HepG2 (cell line): ENCODE data around the gene SLC26A4. TPM values are rescaled to one million over a fixed set of nuclear protein-coding genes. Genes with fewer than 3 reads are reported as not detected.

Experiments used
- ATF1 ChIP-seq: IDR thresholded peaks from 2 replicates; pipeline ENCODE4 v1.6.1; 2016; ENCODE audit warnings: mild to moderate bottlenecking, control low read depth
- BORCS8-MEF2B ChIP-seq: sonication (generic); formaldehyde crosslinking; IDR thresholded peaks from 2 replicates; pipeline ENCODE4 v1.8.0; 2022; ENCODE audit warnings: mild to moderate bottlenecking, missing genetic modification reagents
- DPF2 ChIP-seq: sonication (generic); formaldehyde crosslinking; IDR thresholded peaks from 2 replicates; pipeline ENCODE4 v1.4.0; 2020; ENCODE audit warnings: mild to moderate bottlenecking, low read depth, missing genetic modification reagents, borderline replicate concordance
- DR1 ChIP-seq: sonication (generic); formaldehyde crosslinking; IDR thresholded peaks from 2 replicates; pipeline ENCODE4 v1.8.0; 2021; ENCODE audit warnings: mild to moderate bottlenecking, missing genetic modification reagents, inconsistent platforms
- GRHL1 ChIP-seq: sonication (generic); formaldehyde crosslinking; conservative IDR thresholded peaks from 2 replicates; pipeline ENCODE4 v1.8.0; 2022; ENCODE audit warnings: missing genetic modification reagents
- JARID2 ChIP-seq: sonication (generic); formaldehyde crosslinking; IDR thresholded peaks from 2 replicates; pipeline ENCODE4 v1.8.1; 2023; ENCODE audit warnings: missing genetic modification reagents, inconsistent platforms; ENCODE audit not compliant: insufficient replicate concordance
- KAT2B ChIP-seq: fragments of 150-350 bp; IDR thresholded peaks from 2 replicates; pipeline ENCODE4 v1.6.1; 2014; ENCODE audit warnings: low read depth, low read length, borderline replicate concordance
- MTF1 ChIP-seq: sonication (generic); formaldehyde crosslinking; IDR thresholded peaks from 2 replicates; pipeline ENCODE4 v1.5.0; 2020; ENCODE audit warnings: missing genetic modification reagents
- NR0B2 ChIP-seq: sonication (generic); formaldehyde crosslinking; IDR thresholded peaks from 2 replicates; pipeline ENCODE4 v1.4.0; 2020; ENCODE audit warnings: mild to moderate bottlenecking, missing genetic modification reagents
- SKIL ChIP-seq: sonication (generic); formaldehyde crosslinking; IDR thresholded peaks from 2 replicates; pipeline ENCODE4 v1.8.0; 2022; ENCODE audit warnings: missing genetic modification reagents, mild to moderate bottlenecking, moderate library complexity, borderline replicate concordance
- SNAPC2 ChIP-seq: sonication (generic); formaldehyde crosslinking; IDR thresholded peaks from 2 replicates; pipeline ENCODE4 v1.8.1; 2022; ENCODE audit warnings: mild to moderate bottlenecking, missing genetic modification reagents
- SP2 ChIP-seq: sonication (generic); formaldehyde crosslinking; IDR thresholded peaks from 2 replicates; pipeline ENCODE4 v1.5.1; 2020; ENCODE audit warnings: mild to moderate bottlenecking, missing genetic modification reagents
- TAF1 ChIP-seq: sonication (generic); formaldehyde crosslinking; IDR thresholded peaks from 2 replicates; pipeline ENCODE4 v1.4.0; 2020; ENCODE audit warnings: missing genetic modification reagents
- TBX2 ChIP-seq: sonication (generic); formaldehyde crosslinking; IDR thresholded peaks from 2 replicates; pipeline ENCODE4 v1.5.0; 2020; ENCODE audit warnings: missing genetic modification reagents, mild to moderate bottlenecking, borderline replicate concordance
- TRIM24 ChIP-seq: sonication (generic); formaldehyde crosslinking; IDR thresholded peaks from 2 replicates; pipeline ENCODE4 v1.8.0; 2022; ENCODE audit warnings: mild to moderate bottlenecking, missing genetic modification reagents
- ZBTB46 ChIP-seq: sonication (generic); formaldehyde crosslinking; IDR thresholded peaks from 2 replicates; pipeline ENCODE4 v1.4.0; 2020; ENCODE audit warnings: mild to moderate bottlenecking, missing genetic modification reagents, borderline replicate concordance
- ZC3H4 ChIP-seq: sonication (generic); formaldehyde crosslinking; IDR thresholded peaks from 2 replicates; pipeline ENCODE4 v1.4.0; 2020; ENCODE audit warnings: missing genetic modification reagents, borderline replicate concordance
- ZNF124 ChIP-seq: sonication (generic); formaldehyde crosslinking; IDR thresholded peaks from 2 replicates; pipeline ENCODE4 v1.4.0; 2020; ENCODE audit warnings: missing genetic modification reagents
- ZNF484 ChIP-seq: sonication (generic); formaldehyde crosslinking; IDR thresholded peaks from 2 replicates; pipeline ENCODE4 v1.5.1; 2020; ENCODE audit warnings: mild to moderate bottlenecking, low read depth, missing genetic modification reagents, borderline replicate concordance
- ZNF562 ChIP-seq: sonication (generic); formaldehyde crosslinking; IDR thresholded peaks from 2 replicates; pipeline ENCODE4 v1.8.0; 2022; ENCODE audit warnings: missing genetic modification reagents, borderline replicate concordance
- ZNF567 ChIP-seq: sonication (generic); formaldehyde crosslinking; IDR thresholded peaks from 2 replicates; pipeline ENCODE4 v1.8.1; 2023; ENCODE audit warnings: mild to moderate bottlenecking, missing genetic modification reagents, borderline replicate concordance
- ZNF619 ChIP-seq: sonication (generic); formaldehyde crosslinking; IDR thresholded peaks from 2 replicates; pipeline ENCODE4 v1.4.0; 2020; ENCODE audit warnings: mild to moderate bottlenecking, missing genetic modification reagents
- ZNF784 ChIP-seq: sonication (generic); formaldehyde crosslinking; IDR thresholded peaks from 2 replicates; pipeline ENCODE4 v1.5.1; 2020; ENCODE audit warnings: missing genetic modification reagents, mild to moderate bottlenecking, borderline replicate concordance
- polyA plus RNA-seq, 8 experiments: library from polyadenylated mRNA; depleted of rRNA in 3 of 8; stranded (reverse) in 7 of 8; unstranded in 1 of 8; fragments of >200 nt; fragmentation: Illumina TruSeq in 4 of 8; extraction: Trizol in 4 of 8; gene quantifications; 2 replicates each; pipeline versions ENCODE4 v1.2.1 to v1.2.3, GENCODE V29; 2011 to 2016; ENCODE audit warnings: low read depth in 4 of 8, missing spikeins in 1 of 8, mixed read lengths in 1 of 8; ENCODE audit not compliant: insufficient read depth in 1 of 8
- total RNA-seq, 5 experiments: library from RNA; depleted of rRNA; stranded (reverse); fragments of >200 nt; fragmentation: Illumina TruSeq; extraction: Trizol; gene quantifications; 2 replicates each; pipeline ENCODE4 v1.2.3, GENCODE V29; 2016; ENCODE audit warnings: low read depth in 1 of 5

Gene SLC26A4
- total and polyA plus RNA-seq, 2 of the 13 experiments (the other 11 are each of a cell fraction or from before 2014, with no cell fraction given) = 0.08 to 0.11 TPM

- TF ChIP-seq ZNF567 (CRISPR knock-in tag) (no peak), ZNF484 (CRISPR knock-in tag) (no peak), GRHL1 (no peak), ZNF562 (CRISPR knock-in tag) (no peak), SKIL (CRISPR knock-in tag) (no peak), JARID2 (CRISPR knock-in tag) (no peak), SP2 (CRISPR knock-in tag) (0 out of 2 replicates have a peak, but pooled peaks have one; percentile 1), ZC3H4 (CRISPR knock-in tag) (no peak), NR0B2 (CRISPR knock-in tag) (no peak), KAT2B (no peak), ZNF619 (CRISPR knock-in tag) (no peak), ATF1 (CRISPR knock-in tag) (no peak), DR1 (CRISPR knock-in tag) (no peak), TRIM24 (no peak), ZNF784 (CRISPR knock-in tag) (0 out of 2 replicates have a peak, but pooled peaks have one; percentile 0), BORCS8-MEF2B (CRISPR knock-in tag) (no peak), SNAPC2 (no peak), MTF1 (CRISPR knock-in tag) (no peak), ZBTB46 (CRISPR knock-in tag) (no peak), ZNF124 (CRISPR knock-in tag) (no peak), TAF1 (0 out of 2 replicates have a peak, but pooled peaks have one; percentile 32), TBX2 (CRISPR knock-in tag) (no peak), DPF2 (CRISPR knock-in tag) (no peak; the same call in 1 of the 2 replicates)
Observed at GRCh38 chr7:107744345-107744750, 83.7 kb downstream of the SLC26A4 start (continued).
